Left lung (tissue), 10 donors: ENCODE measurements around the gene BMAL1. TPM values are rescaled to one million over a fixed set of nuclear protein-coding genes. Genes with fewer than 3 reads are reported as not detected.

Experiments used
- ATAC-seq: fragments of 200-7000 bp; cut with Tn5 transposase; one replicate; pipeline ENCODE4 v1.9.1; 2020; ENCODE audit warnings: moderate library complexity
- DNase-seq, 4 donors: peaks; one replicate each; pipeline ENCODE4 v3.0.0-alpha.2; 2013 to 2020
- H3K27ac ChIP-seq, 2 donors: fragments of 200-600 bp; sonication (generic) in 1 of 2; one replicate each; pipeline versions ENCODE4 v1.5.0 to v1.8.0; 2020 to 2021
- H3K27me3 ChIP-seq, 2 donors: fragments of 200-600 bp; sonication (generic) in 1 of 2; one replicate each; pipeline versions ENCODE4 v1.5.0 to v1.8.0; 2020 to 2021
- H3K36me3 ChIP-seq, 2 donors: fragments of 200-600 bp; sonication (generic) in 1 of 2; one replicate each; pipeline versions ENCODE4 v1.5.0 to v1.8.0; 2020 to 2021
- H3K4me1 ChIP-seq, 2 donors: fragments of 200-600 bp; one replicate each; pipeline ENCODE4 v1.8.0; 2021
- H3K4me3 ChIP-seq, 2 donors: fragments of 200-600 bp; sonication (generic) in 1 of 2; one replicate each; pipeline versions ENCODE4 v1.5.0 to v1.8.0; 2020 to 2021; ENCODE audit warnings: mild to moderate bottlenecking in 1 of 2
- H3K9me3 ChIP-seq, 2 donors: fragments of 200-600 bp; sonication (generic) in 1 of 2; one replicate each; pipeline versions ENCODE4 v1.5.0 to v1.8.0; 2020 to 2021
- CTCF ChIP-seq, 2 donors: fragments of 200-600 bp; sonication (generic) in 1 of 2; IDR thresholded peaks; one replicate each; pipeline versions ENCODE4 v1.5.0 to v1.8.0; 2021; ENCODE audit warnings: antibody characterized with exemption in 2 of 2
- intact Hi-C, 2 donors: fragments of 100-400 bp; cut with DNase I; formaldehyde crosslinking; loops; one replicate each; pipeline versions ENCODE4 v1.11.2 to v1.14.2; 2022
- polyA plus RNA-seq, 6 donors: library from polyadenylated mRNA; unstranded; fragments of 120-200 nt; gene quantifications; one replicate each; pipeline ENCODE4 v1.2.1, GENCODE V29; 2013; ENCODE audit not compliant: insufficient read length in 6 of 6
- total RNA-seq, 2 donors: library from RNA; stranded (reverse); fragmentation: NEBNext Ultra II Directional; extraction: Animal tissue kit (Norgen Biotek cat#: 25700); gene quantifications; one replicate each; pipeline ENCODE4 v1.2.1, GENCODE V29; 2021
- donor health status: DM: no; HTN: yes; CAD: no.
- donor health status: DM: no; HTN: no; CAD: no.

The BMAL1 gene
- total and polyA plus RNA-seq, 8 donors, result 10.2 to 31.6 (median 12.5) TPM

- TF ChIP-seq CTCF (IDR thresholded peaks at IDR 0.05), result no peak
- no peak overlapping the region for H3K4me3 ChIP-seq
- H3K4me1 ChIP-seq, result peaks cover under 1 to 15% of the 10 kb centered on the region in 2 donors
- no peak overlapping the region for H3K27ac ChIP-seq
- ATAC-seq (no peak), DNase-seq (no peak)
- no peaks in the 10 kb centered on the region for H3K9me3 ChIP-seq
- H3K36me3 ChIP-seq, result peaks cover 0 to 6% of the 10 kb centered on the region in 2 donors
- intact Hi-C loops, result loop anchor here in 1 of 2 donors (10.0 kb wide), 1 partner anchor 110 kb away; no protein-coding TSS in a partner anchor
- H3K27me3 ChIP-seq, result no peaks in the 10 kb centered on the region
Observed at GRCh38 chr11:13344818-13345217, 67.2 kb downstream of the BMAL1 start.

- H3K27ac ChIP-seq, result no peak overlapping the region
- peaks cover 0 to 11% of the 10 kb centered on the region in 2 donors for H3K4me1 ChIP-seq
- no peaks in the 10 kb centered on the region for H3K27me3 ChIP-seq
- TF ChIP-seq CTCF (IDR thresholded peaks at IDR 0.05), result no peak
- DNase-seq (no peak), ATAC-seq (no peak)
- H3K9me3 ChIP-seq, result no peaks in the 10 kb centered on the region
- no peak overlapping the region for H3K4me3 ChIP-seq
- peaks cover 0 to 14% of the 10 kb centered on the region in 2 donors for H3K36me3 ChIP-seq
- intact Hi-C loops, result loop anchor here in 1 of 2 donors (10.0 kb wide), 1 partner anchor 112 kb away; no protein-coding TSS in a partner anchor
Observed at GRCh38 chr11:13346470-13346869, 68.9 kb downstream of the BMAL1 start.

GRCh38 chr11:13347901-13348300 lies 70.3 kb downstream of the BMAL1 start:
- no peak for TF ChIP-seq CTCF (IDR thresholded peaks at IDR 0.05)
- Histone ChIP-seq H3K27me3 (no peaks in the 10 kb centered on the region), H3K36me3 (peaks cover 0 to 26% of the 10 kb centered on the region in 2 donors), H3K4me1 (peaks cover 0 to 11% of the 10 kb centered on the region in 2 donors), H3K9me3 (no peaks in the 10 kb centered on the region), H3K4me3 (no peak overlapping the region), H3K27ac (no peak overlapping the region)
- intact Hi-C loops, result loop anchor here in 1 of 2 donors (10.0 kb wide), 1 partner anchor 113 kb away; no protein-coding TSS in a partner anchor
- ATAC-seq (no peak), DNase-seq (no peak)

GRCh38 chr11:13348305-13348704 lies 70.7 kb downstream of the BMAL1 start:
- Histone ChIP-seq H3K36me3 (peaks cover 0 to 26% of the 10 kb centered on the region in 2 donors), H3K27me3 (no peaks in the 10 kb centered on the region), H3K4me1 (peaks cover 0 to 11% of the 10 kb centered on the region in 2 donors), H3K9me3 (no peaks in the 10 kb centered on the region), H3K4me3 (no peak overlapping the region), H3K27ac (no peak overlapping the region)
- no peak for TF ChIP-seq CTCF (IDR thresholded peaks at IDR 0.05)
- intact Hi-C loops, result loop anchor here in 1 of 2 donors (10.0 kb wide), 1 partner anchor 114 kb away; no protein-coding TSS in a partner anchor
- peak; percentile 8 for ATAC-seq
- no peak for DNase-seq

- H3K4me1 ChIP-seq, result peaks cover 0 to 11% of the 10 kb centered on the region in 2 donors
- DNase-seq (no peak), ATAC-seq (no peak)
- peaks cover 0 to 30% of the 10 kb centered on the region in 2 donors for H3K36me3 ChIP-seq
- no peak overlapping the region for H3K4me3 ChIP-seq
- H3K9me3 ChIP-seq, result no peaks in the 10 kb centered on the region
- intact Hi-C loops, result loop anchor here in 1 of 2 donors (10.0 kb wide), 1 partner anchor 114 kb away; no protein-coding TSS in a partner anchor
- no peaks in the 10 kb centered on the region for H3K27me3 ChIP-seq
- no peak overlapping the region for H3K27ac ChIP-seq
- TF ChIP-seq CTCF (IDR thresholded peaks at IDR 0.05), result no peak
Observed at GRCh38 chr11:13349046-13349445, 71.5 kb downstream of the BMAL1 start.
